Hepatocyte (in vitro differentiated cells): ENCODE results near the gene SMIM5. TPM values are rescaled to one million over a fixed set of nuclear protein-coding genes. Genes with fewer than 3 reads are reported as not detected.

ENCODE experiments used
- DNase-seq: peaks from one replicate; pipeline ENCODE4 v3.0.0-alpha.2; 2016; ENCODE audit warnings: low spot score
- H2AFZ ChIP-seq: fragments of 200-600 bp; sonication (generic); 2 replicates; pipeline ENCODE4 v1.6.0; 2016; ENCODE audit warnings: antibody characterized with exemption, mild to moderate bottlenecking
- H3K27ac ChIP-seq: fragments of 200-600 bp; sonication (generic); 2 replicates; pipeline ENCODE4 v1.5.1; 2016; ENCODE audit warnings: mild to moderate bottlenecking
- H3K27me3 ChIP-seq: fragments of 200-600 bp; sonication (generic); 2 replicates; pipeline ENCODE4 v1.6.1; 2016
- H3K36me3 ChIP-seq: fragments of 200-600 bp; sonication (generic); replicated peaks from 2 replicates; pipeline ENCODE4 v1.5.1; 2016; ENCODE audit warnings: low read depth; ENCODE audit not compliant: insufficient read depth
- H3K4me1 ChIP-seq: fragments of 200-600 bp; sonication (generic); 2 replicates; pipeline ENCODE4 v1.5.1; 2016; ENCODE audit warnings: mild to moderate bottlenecking, moderate library complexity; ENCODE audit not compliant: insufficient read depth
- H3K4me2 ChIP-seq: fragments of 200-600 bp; sonication (generic); 2 replicates; pipeline ENCODE4 v1.6.0; 2016
- H3K4me3 ChIP-seq: fragments of 200-600 bp; sonication (generic); 2 replicates; pipeline ENCODE4 v1.5.1; 2016; ENCODE audit warnings: mild to moderate bottlenecking
- H3K79me2 ChIP-seq: fragments of 200-600 bp; sonication (generic); 2 replicates; pipeline ENCODE4 v1.6.0; 2017; ENCODE audit warnings: mild to moderate bottlenecking
- H3K9me2 ChIP-seq: fragments of 200-600 bp; sonication (generic); replicated peaks from 2 replicates; pipeline ENCODE4 v1.6.0; 2017; ENCODE audit warnings: mild to moderate bottlenecking; ENCODE audit not compliant: insufficient read depth
- H3K9me3 ChIP-seq: fragments of 200-600 bp; sonication (generic); 2 replicates; pipeline ENCODE4 v1.5.1; 2016; ENCODE audit warnings: low read depth, mild to moderate bottlenecking
- H4K20me1 ChIP-seq: fragments of 200-600 bp; sonication (generic); 2 replicates; pipeline ENCODE4 v1.6.0; 2016; ENCODE audit warnings: mild to moderate bottlenecking; ENCODE audit not compliant: insufficient read depth, poor library complexity, severe bottlenecking
- CTCF ChIP-seq: fragments of 200-600 bp; sonication (generic); IDR thresholded peaks from 2 replicates; pipeline ENCODE4 v1.5.1; 2016; ENCODE audit warnings: antibody characterized with exemption, mild to moderate bottlenecking; ENCODE audit not compliant: poor library complexity
- EZH2 ChIP-seq: fragments of 200-600 bp; sonication (generic); IDR thresholded peaks from 2 replicates; pipeline ENCODE4 v1.6.1; 2016; ENCODE audit warnings: antibody characterized with exemption, mild to moderate bottlenecking, borderline replicate concordance
- EZH2phosphoT487 ChIP-seq: fragments of 200-600 bp; sonication (generic); IDR thresholded peaks from one replicate; pipeline ENCODE4 v1.6.1; 2018; ENCODE audit warnings: antibody characterized with exemption, mild to moderate bottlenecking, low read depth, moderate library complexity; ENCODE audit not compliant: unreplicated experiment, severe bottlenecking
- WGBS: methylation state at CpG from one replicate; pipeline ENCODE4 v1.1.6; 2016; ENCODE audit warnings: low lambda C conversion rate; ENCODE audit errors: missing lambda C conversion rate; 5-methylcytosine and 5-hydroxymethylcytosine counted together
- polyA plus RNA-seq: library from polyadenylated mRNA; unstranded; fragments of >200 nt; fragmentation: Nextera tagmentation; extraction: Ambion mirVana; gene quantifications from 2 replicates; pipeline ENCODE4 v1.2.1, GENCODE V29; 2016
- total RNA-seq: library from RNA; depleted of rRNA; stranded (reverse); fragments of >200 nt; gene quantifications from 2 replicates; pipeline ENCODE4 v1.2.3, GENCODE V29; 2014

SMIM5 gene
- total and polyA plus RNA-seq, 2 experiments from 2014 or later: 4.1 to 6.8 TPM

GRCh38 chr17:75662511-75662910 is 29.3 kb downstream of the SMIM5 start:
- H3K27me3 ChIP-seq: no peaks in the 10 kb centered on the region
- H4K20me1 ChIP-seq: no peaks in the 10 kb centered on the region
- H3K36me3 ChIP-seq: no peaks in the 10 kb centered on the region
- TF ChIP-seq CTCF: no peak
- TF ChIP-seq EZH2: no peak
- no peak for TF ChIP-seq EZH2phosphoT487
- WGBS: 96% methylated on average over 9 of the region's 9 CpGs
- no peak overlapping the region for H3K27ac ChIP-seq
- no peak overlapping the region for H2AFZ ChIP-seq
- H3K9me3 ChIP-seq: no peaks in the 10 kb centered on the region
- peaks cover 4% of the 10 kb centered on the region for H3K4me1 ChIP-seq
- peaks cover 20% of the 10 kb centered on the region for H3K79me2 ChIP-seq
- H3K4me2 ChIP-seq: no peak overlapping the region
- H3K9me2 ChIP-seq: no peaks in the 10 kb centered on the region
- no peak overlapping the region for H3K4me3 ChIP-seq
- DNase-seq: no peak

GRCh38 chr17:75664099-75664549 is 30.9 kb downstream of the SMIM5 start:
- Histone ChIP-seq H3K36me3 (no peaks in the 10 kb centered on the region), H3K9me3 (no peaks in the 10 kb centered on the region), H3K9me2 (no peaks in the 10 kb centered on the region), H3K4me3 (no peak overlapping the region), H3K27ac (no peak overlapping the region), H3K79me2 (peaks cover 36% of the 10 kb centered on the region), H3K4me2 (no peak overlapping the region), H2AFZ (no peak overlapping the region), H3K4me1 (peaks cover 10% of the 10 kb centered on the region), H4K20me1 (no peaks in the 10 kb centered on the region), H3K27me3 (no peaks in the 10 kb centered on the region)
- WGBS: 96% methylated on average over 3 of the region's 3 CpGs
- TF ChIP-seq EZH2phosphoT487 (no peak), CTCF (no peak), EZH2 (no peak)
- DNase-seq: no peak

- 94% methylated on average over 10 of the region's 10 CpGs for WGBS
Observed at GRCh38 chr17:75665981-75666380, 32.7 kb downstream of the SMIM5 start.

GRCh38 chr17:75666959-75667790 is 33.9 kb downstream of the SMIM5 start, which contains the start of the genes RECQL5 and SAP30BP:
RECQL5 (minus strand) TSS chr17:75667154; CDS start chr17:75666557, 597 bp downstream.
SAP30BP (plus strand) TSS chr17:75667338; CDS start chr17:75667373, 35 bp downstream.
- H3K4me1 ChIP-seq: peaks cover 10% of the 10 kb centered on the region

More at GRCh38 chr17:75665981-75666380, 32.7 kb downstream of the SMIM5 start:
- TF ChIP-seq EZH2phosphoT487 (no peak), EZH2 (no peak)
- peak overlapping the region; percentile 76 for H3K4me2 ChIP-seq
- no peaks in the 10 kb centered on the region for H4K20me1 ChIP-seq
- H3K4me3 ChIP-seq: peak overlapping the region; percentile 50
- no peaks in the 10 kb centered on the region for H3K36me3 ChIP-seq
- H3K27ac ChIP-seq: no peak overlapping the region
- no peaks in the 10 kb centered on the region for H3K9me2 ChIP-seq
- H3K9me3 ChIP-seq: no peaks in the 10 kb centered on the region
- no peak overlapping the region for H2AFZ ChIP-seq
- H3K4me1 ChIP-seq: peaks cover 10% of the 10 kb centered on the region
- H3K79me2 ChIP-seq: peaks cover 55% of the 10 kb centered on the region
- H3K27me3 ChIP-seq: no peaks in the 10 kb centered on the region
- DNase-seq: no peak

More at GRCh38 chr17:75666959-75667790, 33.9 kb downstream of the SMIM5 start, which contains the start of the genes RECQL5 and SAP30BP:
- Histone ChIP-seq H4K20me1 (no peaks in the 10 kb centered on the region), H3K9me2 (no peaks in the 10 kb centered on the region), H3K4me3 (peak within 1 kb of the TSS; percentile 75), H3K27ac (peak within 1 kb of the TSS; percentile 83), H3K4me2 (peak within 1 kb of the TSS; percentile 92), H3K27me3 (no peaks in the 10 kb centered on the region), H3K36me3 (no peaks in the 10 kb centered on the region), H3K79me2 (peaks cover 67% of the 10 kb centered on the region), H3K9me3 (no peaks in the 10 kb centered on the region), H2AFZ (peak within 1 kb of the TSS; percentile 63)
- no peak for TF ChIP-seq CTCF
- no peak for TF ChIP-seq EZH2phosphoT487
- TF ChIP-seq EZH2: no peak
- DNase-seq: peak; percentile 99
- WGBS: under 1% methylated on average over 55 of the region's 55 CpGs
